Esophagus muscularis mucosa (tissue), 4 donors: ENCODE results near the gene DMPK. TPM values are rescaled to one million over a fixed set of nuclear protein-coding genes. Genes with fewer than 3 reads are reported as not detected.
"Not testable (repeated sequence)": the region's sequence is repeated elsewhere in the genome, so short reads cannot be mapped to it uniquely, and the experiment has no call there.

ENCODE experiments used
- DNase-seq: peaks from one replicate; pipeline ENCODE4 v3.0.0-alpha.2; 2017; ENCODE audit errors: extremely low spot score
- H3K27ac ChIP-seq, 4 donors: fragments of 200-600 bp; sonication (generic); replicated peaks in 1 of 4; 1 replicate in 3 of 4; 2 replicates in 1 of 4; pipeline ENCODE4 v1.5.1; 2016 to 2019; ENCODE audit warnings: mild to moderate bottlenecking in 1 of 4
- H3K27me3 ChIP-seq, 4 donors: fragments of 200-600 bp; sonication (generic); one replicate each; pipeline versions ENCODE4 v1.5.1 to v1.6.0; 2016 to 2019
- H3K36me3 ChIP-seq, 4 donors: fragments of 200-600 bp; sonication (generic); one replicate each; pipeline ENCODE4 v1.5.1; 2016 to 2019
- H3K4me1 ChIP-seq, 4 donors: fragments of 200-600 bp; sonication (generic); one replicate each; pipeline ENCODE4 v1.5.1; 2016 to 2019
- H3K4me3 ChIP-seq, 4 donors: fragments of 200-600 bp; sonication (generic); 1 replicate in 2 of 4; 2 replicates in 2 of 4; pipeline ENCODE4 v1.5.1; 2016 to 2019; ENCODE audit warnings: mild to moderate bottlenecking in 4 of 4, moderate library complexity in 1 of 4
- H3K9me3 ChIP-seq, 4 donors: fragments of 200-600 bp; sonication (generic); 1 replicate in 3 of 4; 2 replicates in 1 of 4; pipeline ENCODE4 v1.5.1; 2016 to 2019
- CTCF ChIP-seq, 3 experiments: fragments of 200-600 bp in 2 of 3; fragments of 450-650 bp in 1 of 3; sonication (generic) in 2 of 3; IDR thresholded peaks; one replicate each; pipeline ENCODE4 v1.5.1; 2017 to 2019; ENCODE audit warnings: antibody characterized with exemption in 3 of 3, mild to moderate bottlenecking in 2 of 3, moderate library complexity in 1 of 3
- EP300 ChIP-seq: sonication (generic); formaldehyde crosslinking; IDR thresholded peaks from one replicate; pipeline ENCODE4 v1.6.1; 2017; ENCODE audit warnings: antibody characterized with exemption
- POLR2A ChIP-seq: fragments of 450-650 bp; IDR thresholded peaks from one replicate; pipeline ENCODE4 v1.6.1; 2017; ENCODE audit warnings: antibody characterized with exemption, moderate library complexity, mild to moderate bottlenecking, low read depth
- POLR2AphosphoS5 ChIP-seq, 2 donors: sonication (generic); formaldehyde crosslinking; IDR thresholded peaks; one replicate each; pipeline ENCODE4 v1.6.1; 2017; ENCODE audit warnings: antibody characterized with exemption in 2 of 2
- WGBS: methylation state at CpG from one replicate; pipeline ENCODE4 v1.1.5; 2018; 5-methylcytosine and 5-hydroxymethylcytosine counted together
- intact Hi-C: fragments of 100-400 bp; cut with DNase I; formaldehyde crosslinking; loops from one replicate; pipeline ENCODE4 v1.15.1; 2023
- total RNA-seq, 4 donors: library from RNA; depleted of rRNA; stranded (reverse); fragments of >200 nt; gene quantifications; one replicate each; pipeline versions ENCODE4 v1.1.0 to v1.2.1, GENCODE V29; 2016

DMPK gene
- total RNA-seq, 4 donors from 2014 or later = 247 to 487 (median 347) TPM

GRCh38 chr19:45757695-45758094, 24.6 kb downstream of the DMPK start:
- H3K27me3 ChIP-seq = no peaks in the 10 kb centered on the region
- no peak for DNase-seq
- no peaks in the 10 kb centered on the region for H3K9me3 ChIP-seq
- TF ChIP-seq POLR2A (no peak), EP300 (no peak), POLR2AphosphoS5 (IDR thresholded peaks at IDR 0.05) (no peak), CTCF (IDR thresholded peaks at IDR 0.05) (no peak)
- H3K36me3 ChIP-seq = no peaks in the 10 kb centered on the region
- no peak overlapping the region for H3K27ac ChIP-seq
- H3K4me3 ChIP-seq = no peak overlapping the region
- 82% methylated on average over 9 of the region's 9 CpGs for WGBS
- intact Hi-C loops = no loop called here
- peaks cover 0 to 1% (median 0%) of the 10 kb centered on the region in 4 donors for H3K4me1 ChIP-seq

- WGBS = 92% methylated on average over 6 of the region's 8 CpGs
- no peaks in the 10 kb centered on the region for H3K27me3 ChIP-seq
- no peaks in the 10 kb centered on the region for H3K4me1 ChIP-seq
- intact Hi-C loops = no loop called here
- H3K9me3 ChIP-seq = no peaks in the 10 kb centered on the region
- H3K27ac ChIP-seq = no peak overlapping the region
- no peak overlapping the region for H3K4me3 ChIP-seq
- H3K36me3 ChIP-seq = no peaks in the 10 kb centered on the region
- TF ChIP-seq POLR2A = no peak
- no peak for TF ChIP-seq POLR2AphosphoS5 (IDR thresholded peaks at IDR 0.05)
- no peak for TF ChIP-seq EP300
- TF ChIP-seq CTCF (IDR thresholded peaks at IDR 0.05) = no peak
- DNase-seq = no peak
Measured at GRCh38 chr19:45754323-45754722, 28.0 kb downstream of the DMPK start.

GRCh38 chr19:45753548-45753947, 28.7 kb downstream of the DMPK start:
- H3K27me3 ChIP-seq = no peaks in the 10 kb centered on the region
- no peaks in the 10 kb centered on the region for H3K36me3 ChIP-seq
- no peak overlapping the region for H3K27ac ChIP-seq
- no peak for TF ChIP-seq CTCF (IDR thresholded peaks at IDR 0.05)
- no peak for TF ChIP-seq POLR2A
- no peak for TF ChIP-seq POLR2AphosphoS5 (IDR thresholded peaks at IDR 0.05)
- no peak for TF ChIP-seq EP300
- no peaks in the 10 kb centered on the region for H3K4me1 ChIP-seq
- H3K4me3 ChIP-seq = no peak overlapping the region
- no peaks in the 10 kb centered on the region for H3K9me3 ChIP-seq
- DNase-seq = no peak
- intact Hi-C loops = no loop called here
- WGBS = 85% methylated on average over 4 of the region's 6 CpGs

- Histone ChIP-seq H3K27ac (no peak overlapping the region), H3K27me3 (no peaks in the 10 kb centered on the region), H3K9me3 (no peaks in the 10 kb centered on the region), H3K4me1 (no peaks in the 10 kb centered on the region), H3K4me3 (no peak overlapping the region), H3K36me3 (no peaks in the 10 kb centered on the region)
- 95% methylated on average over 12 of the region's 12 CpGs for WGBS
- TF ChIP-seq CTCF (IDR thresholded peaks at IDR 0.05) (no peak), POLR2A (no peak), POLR2AphosphoS5 (IDR thresholded peaks at IDR 0.05) (no peak), EP300 (no peak)
- intact Hi-C loops = no loop called here
- no peak for DNase-seq
Measured at GRCh38 chr19:45752639-45753038, 29.7 kb downstream of the DMPK start.

GRCh38 chr19:45751483-45751882, 30.8 kb downstream of the DMPK start:
- DNase-seq, H3K27me3 ChIP-seq, H3K36me3 ChIP-seq, H3K9me3 ChIP-seq, H3K4me3 ChIP-seq, H3K4me1 ChIP-seq, H3K27ac ChIP-seq, intact Hi-C loops: not testable (repeated sequence)
- 92% methylated on average over 10 of the region's 10 CpGs for WGBS
